Loucy (cell line): ENCODE measurements around the gene LDHA.

Source experiments
- H2AFZ ChIP-seq: fragments of 200-600 bp; sonication (generic); 2 replicates; pipeline ENCODE4 v1.6.0; 2016; ENCODE audit warnings: antibody characterized with exemption, mild to moderate bottlenecking, low read length, moderate library complexity
- H3F3A ChIP-seq: fragments of 200-600 bp; 2 replicates; pipeline ENCODE4 v1.6.0; 2016; ENCODE audit warnings: antibody characterized with exemption, low read depth, mild to moderate bottlenecking
- H3K27me3 ChIP-seq: fragments of 200-600 bp; sonication (generic); 2 replicates; pipeline ENCODE4 v1.6.1; 2014; ENCODE audit warnings: low read length, mild to moderate bottlenecking; ENCODE audit not compliant: insufficient read depth, poor library complexity, severe bottlenecking
- H3K36me3 ChIP-seq: fragments of 200-600 bp; sonication (generic); 2 replicates; pipeline ENCODE4 v1.6.1; 2016; ENCODE audit warnings: low read length; ENCODE audit not compliant: insufficient read depth
- H3K4me1 ChIP-seq: fragments of 200-600 bp; sonication (generic); 2 replicates; pipeline ENCODE4 v1.5.1; 2014; ENCODE audit warnings: low read length, mild to moderate bottlenecking; ENCODE audit not compliant: insufficient read depth, poor library complexity, severe bottlenecking
- H3K4me2 ChIP-seq: fragments of 200-600 bp; sonication (generic); 2 replicates; pipeline ENCODE4 v1.6.0; 2014; ENCODE audit warnings: antibody characterized with exemption, low read length, low read depth, mild to moderate bottlenecking; ENCODE audit not compliant: poor library complexity, severe bottlenecking
- H3K4me3 ChIP-seq: fragments of 200-600 bp; sonication (generic); 2 replicates; pipeline ENCODE4 v1.5.1; 2014; ENCODE audit warnings: low read length, mild to moderate bottlenecking, mixed read lengths; ENCODE audit not compliant: poor library complexity, severe bottlenecking
- H3K79me2 ChIP-seq: fragments of 200-600 bp; sonication (generic); 2 replicates; pipeline ENCODE4 v1.6.1; 2014; ENCODE audit warnings: low read length; ENCODE audit not compliant: insufficient read depth
- H3K9ac ChIP-seq: fragments of 200-600 bp; sonication (generic); 2 replicates; pipeline ENCODE4 v1.6.0; 2014; ENCODE audit warnings: mild to moderate bottlenecking, low read depth, low read length, moderate library complexity; ENCODE audit not compliant: poor library complexity, severe bottlenecking
- H3K9me2 ChIP-seq: fragments of 200-600 bp; sonication (generic); replicated peaks from 2 replicates; pipeline ENCODE4 v1.6.1; 2016; ENCODE audit warnings: low read depth, low read length, mixed read lengths
- H3K9me3 ChIP-seq: fragments of 200-600 bp; sonication (generic); 2 replicates; pipeline ENCODE4 v1.6.1; 2014; ENCODE audit warnings: mild to moderate bottlenecking, antibody characterized with exemption, low read length, low read depth; ENCODE audit not compliant: insufficient read depth
- H4K20me1 ChIP-seq: fragments of 200-600 bp; sonication (generic); 2 replicates; pipeline ENCODE4 v1.6.0; 2014; ENCODE audit warnings: antibody characterized with exemption, low read length, mild to moderate bottlenecking; ENCODE audit not compliant: insufficient read depth, poor library complexity, severe bottlenecking
- EZH2phosphoT487 ChIP-seq: fragments of 200-600 bp; IDR thresholded peaks from 2 replicates; pipeline ENCODE4 v1.6.1; 2018; ENCODE audit warnings: antibody characterized with exemption, mild to moderate bottlenecking, moderate library complexity, borderline replicate concordance
- TF ChIP-seq, protein P1 (sequence below): fragments of 200-600 bp; sonication (generic); conservative IDR thresholded peaks from 2 replicates; pipeline ENCODE4 v1.5.1; 2014; ENCODE audit warnings: mild to moderate bottlenecking, antibody characterized with exemption, low read length

Gene LDHA

DNA sequence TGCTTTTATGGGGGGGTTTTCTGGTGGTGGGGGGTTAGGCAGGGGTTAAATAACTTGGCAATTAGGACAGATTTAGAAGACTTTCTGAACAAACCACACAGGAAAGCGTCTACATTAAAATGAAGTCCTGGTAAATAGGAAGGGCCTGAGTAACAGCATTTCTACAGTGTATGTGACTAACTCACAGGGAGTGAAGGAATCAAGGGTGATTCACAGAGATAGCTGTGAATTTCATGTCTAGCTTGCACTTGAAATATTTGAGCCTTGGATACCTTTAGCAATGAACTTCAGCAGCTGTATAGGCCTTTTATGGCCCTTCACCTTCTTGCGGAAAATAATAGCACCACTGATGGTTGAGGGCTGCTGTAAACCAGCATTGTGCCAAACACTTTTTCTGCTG is 26.1 kb upstream of the LDHA start:
- no peaks in the 10 kb centered on the region for H3K27me3 ChIP-seq
- H3K79me2 ChIP-seq: no peaks in the 10 kb centered on the region; the same call in 1 of the 2 replicates
- H2AFZ ChIP-seq: no peak overlapping the region
- H3K4me1 ChIP-seq: peaks cover 59% of the 10 kb centered on the region
- H4K20me1 ChIP-seq: no peaks in the 10 kb centered on the region
- H3K4me3 ChIP-seq: peak overlapping the region; percentile 30
- no peaks in the 10 kb centered on the region for H3K9me2 ChIP-seq
- H3K4me2 ChIP-seq: peak overlapping the region; percentile 60
- TF ChIP-seq EZH2phosphoT487: no peak
- TF ChIP-seq, protein P1, sequence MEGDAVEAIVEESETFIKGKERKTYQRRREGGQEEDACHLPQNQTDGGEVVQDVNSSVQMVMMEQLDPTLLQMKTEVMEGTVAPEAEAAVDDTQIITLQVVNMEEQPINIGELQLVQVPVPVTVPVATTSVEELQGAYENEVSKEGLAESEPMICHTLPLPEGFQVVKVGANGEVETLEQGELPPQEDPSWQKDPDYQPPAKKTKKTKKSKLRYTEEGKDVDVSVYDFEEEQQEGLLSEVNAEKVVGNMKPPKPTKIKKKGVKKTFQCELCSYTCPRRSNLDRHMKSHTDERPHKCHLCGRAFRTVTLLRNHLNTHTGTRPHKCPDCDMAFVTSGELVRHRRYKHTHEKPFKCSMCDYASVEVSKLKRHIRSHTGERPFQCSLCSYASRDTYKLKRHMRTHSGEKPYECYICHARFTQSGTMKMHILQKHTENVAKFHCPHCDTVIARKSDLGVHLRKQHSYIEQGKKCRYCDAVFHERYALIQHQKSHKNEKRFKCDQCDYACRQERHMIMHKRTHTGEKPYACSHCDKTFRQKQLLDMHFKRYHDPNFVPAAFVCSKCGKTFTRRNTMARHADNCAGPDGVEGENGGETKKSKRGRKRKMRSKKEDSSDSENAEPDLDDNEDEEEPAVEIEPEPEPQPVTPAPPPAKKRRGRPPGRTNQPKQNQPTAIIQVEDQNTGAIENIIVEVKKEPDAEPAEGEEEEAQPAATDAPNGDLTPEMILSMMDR: no peak
- no peaks in the 10 kb centered on the region for H3K9me3 ChIP-seq
- H3K36me3 ChIP-seq: peaks cover 12% of the 10 kb centered on the region; the same call in 1 of the 2 replicates
- H3F3A ChIP-seq: no peaks in the 10 kb centered on the region
- peak overlapping the region; percentile 47 for H3K9ac ChIP-seq

DNA sequence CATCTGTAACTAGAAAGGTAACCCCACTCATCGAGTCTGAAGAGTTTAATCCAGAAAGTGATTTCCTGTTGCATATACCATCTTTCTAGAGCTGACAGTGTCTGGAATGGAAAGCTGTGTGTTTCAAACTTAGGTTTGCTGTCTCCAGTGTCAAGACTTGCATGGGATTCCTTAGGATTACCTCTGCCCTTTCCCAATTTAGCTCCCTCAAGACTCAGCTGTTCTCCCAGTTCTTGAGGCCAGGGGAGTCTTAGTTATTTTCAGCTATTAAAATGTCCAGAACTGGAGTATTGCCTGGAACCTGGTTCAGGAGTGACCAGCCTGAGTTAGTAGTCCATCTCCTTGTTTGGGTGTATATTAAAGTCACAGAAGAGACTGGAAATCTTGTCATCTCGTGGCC is 25.0 kb upstream of the LDHA start:
- Histone ChIP-seq H3K79me2 (no peaks in the 10 kb centered on the region; the same call in 1 of the 2 replicates), H3K4me1 (peaks cover 54% of the 10 kb centered on the region), H3K36me3 (peaks cover 2% of the 10 kb centered on the region; the same call in 1 of the 2 replicates), H3K4me2 (peak overlapping the region; percentile 27), H3K9me2 (no peaks in the 10 kb centered on the region), H3K27me3 (no peaks in the 10 kb centered on the region), H3F3A (no peaks in the 10 kb centered on the region), H3K9ac (peak overlapping the region; percentile 47), H4K20me1 (no peaks in the 10 kb centered on the region), H3K9me3 (no peaks in the 10 kb centered on the region), H3K4me3 (no peak overlapping the region), H2AFZ (no peak overlapping the region)
- TF ChIP-seq, protein P1: no peak
- no peak for TF ChIP-seq EZH2phosphoT487

DNA sequence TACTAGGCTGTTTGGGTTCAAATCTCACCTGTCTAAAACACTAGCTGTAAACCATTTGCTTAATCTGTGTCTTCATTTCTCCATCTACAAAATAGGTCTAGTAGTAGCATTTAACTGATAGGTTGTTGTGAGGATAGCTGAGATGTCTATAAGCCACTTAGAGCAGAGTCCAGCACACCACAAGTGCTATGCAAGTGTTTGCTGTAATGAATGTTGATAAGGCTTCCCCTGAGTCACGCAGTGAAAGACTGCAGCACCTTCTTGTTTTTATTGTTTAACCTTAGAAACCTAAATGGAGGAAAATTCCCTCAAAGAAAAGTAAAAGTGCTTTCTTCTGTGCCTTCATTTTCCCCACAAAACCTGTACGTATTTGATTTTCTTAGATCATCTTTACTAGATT is 23.1 kb upstream of the LDHA start:
- H3K9me3 ChIP-seq: no peaks in the 10 kb centered on the region
- H3F3A ChIP-seq: no peaks in the 10 kb centered on the region
- no peaks in the 10 kb centered on the region for H3K9me2 ChIP-seq
- H2AFZ ChIP-seq: no peak overlapping the region
- H3K36me3 ChIP-seq: no peaks in the 10 kb centered on the region
- H3K4me2 ChIP-seq: no peak overlapping the region
- H3K27me3 ChIP-seq: no peaks in the 10 kb centered on the region
- H3K9ac ChIP-seq: no peak overlapping the region
- H3K4me1 ChIP-seq: peaks cover 38% of the 10 kb centered on the region
- TF ChIP-seq, protein P1: no peak
- TF ChIP-seq EZH2phosphoT487: no peak
- no peaks in the 10 kb centered on the region; the same call in 1 of the 2 replicates for H3K79me2 ChIP-seq
- no peak overlapping the region for H3K4me3 ChIP-seq
- H4K20me1 ChIP-seq: no peaks in the 10 kb centered on the region
